A673 (cell line): ENCODE results near the gene XPO6.

Experiments
- EZH2 ChIP-seq: fragments of 200-600 bp; sonication (generic); IDR thresholded peaks from 2 replicates; pipeline ENCODE4 v1.6.1; 2017; ENCODE audit warnings: borderline replicate concordance, low read depth, mild to moderate bottlenecking, mixed read lengths, antibody characterized with exemption, low read length; ENCODE audit not compliant: poor library complexity, severe bottlenecking
- TF ChIP-seq, protein P1 (sequence below): fragments of 300-800, 200-600 bp; sonication (generic); conservative IDR thresholded peaks from 2 replicates; pipeline ENCODE4 v1.5.1; 2017; ENCODE audit warnings: low read depth, mild to moderate bottlenecking, antibody characterized with exemption, low read length, moderate library complexity, mixed read lengths

- TF ChIP-seq EZH2: no peak
- TF ChIP-seq, protein P1, sequence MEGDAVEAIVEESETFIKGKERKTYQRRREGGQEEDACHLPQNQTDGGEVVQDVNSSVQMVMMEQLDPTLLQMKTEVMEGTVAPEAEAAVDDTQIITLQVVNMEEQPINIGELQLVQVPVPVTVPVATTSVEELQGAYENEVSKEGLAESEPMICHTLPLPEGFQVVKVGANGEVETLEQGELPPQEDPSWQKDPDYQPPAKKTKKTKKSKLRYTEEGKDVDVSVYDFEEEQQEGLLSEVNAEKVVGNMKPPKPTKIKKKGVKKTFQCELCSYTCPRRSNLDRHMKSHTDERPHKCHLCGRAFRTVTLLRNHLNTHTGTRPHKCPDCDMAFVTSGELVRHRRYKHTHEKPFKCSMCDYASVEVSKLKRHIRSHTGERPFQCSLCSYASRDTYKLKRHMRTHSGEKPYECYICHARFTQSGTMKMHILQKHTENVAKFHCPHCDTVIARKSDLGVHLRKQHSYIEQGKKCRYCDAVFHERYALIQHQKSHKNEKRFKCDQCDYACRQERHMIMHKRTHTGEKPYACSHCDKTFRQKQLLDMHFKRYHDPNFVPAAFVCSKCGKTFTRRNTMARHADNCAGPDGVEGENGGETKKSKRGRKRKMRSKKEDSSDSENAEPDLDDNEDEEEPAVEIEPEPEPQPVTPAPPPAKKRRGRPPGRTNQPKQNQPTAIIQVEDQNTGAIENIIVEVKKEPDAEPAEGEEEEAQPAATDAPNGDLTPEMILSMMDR: no peak
Observed at GRCh38 chr16:28125592-28125991, 86.2 kb downstream of the XPO6 start.
